ENCODE data around the gene SIMC1.
"Not testable (repeated sequence)": the region's sequence is repeated elsewhere in the genome, so short reads cannot be mapped to it uniquely, and the experiment has no call there.

- TF ChIP-seq POLR2A (IDR thresholded peaks at IDR 0.05; ENCODE audit: low read length); GATA1 (IDR thresholded peaks at IDR 0.05; ENCODE audit: low read depth, low read length): not testable (repeated sequence)
Measured at GRCh38 chr5:176196781-176197180, 41.4 kb upstream of the SIMC1 start.
